Stimulated activated CD8-positive, alpha-beta memory T cell treated with anti-CD3 and anti-CD28 coated beads, Interleukin-15, amount 100 ng/mL, for 24 hours (primary cell): ENCODE results near the gene OGG1.
A peak's percentile ranks its signal among the peaks of the same experiment; 100 is the strongest.

ENCODE experiments used
- DNase-seq: peaks from one replicate; pipeline ENCODE4 v3.0.0-alpha.2; 2020; ENCODE audit warnings: low read depth

OGG1 gene

DNA sequence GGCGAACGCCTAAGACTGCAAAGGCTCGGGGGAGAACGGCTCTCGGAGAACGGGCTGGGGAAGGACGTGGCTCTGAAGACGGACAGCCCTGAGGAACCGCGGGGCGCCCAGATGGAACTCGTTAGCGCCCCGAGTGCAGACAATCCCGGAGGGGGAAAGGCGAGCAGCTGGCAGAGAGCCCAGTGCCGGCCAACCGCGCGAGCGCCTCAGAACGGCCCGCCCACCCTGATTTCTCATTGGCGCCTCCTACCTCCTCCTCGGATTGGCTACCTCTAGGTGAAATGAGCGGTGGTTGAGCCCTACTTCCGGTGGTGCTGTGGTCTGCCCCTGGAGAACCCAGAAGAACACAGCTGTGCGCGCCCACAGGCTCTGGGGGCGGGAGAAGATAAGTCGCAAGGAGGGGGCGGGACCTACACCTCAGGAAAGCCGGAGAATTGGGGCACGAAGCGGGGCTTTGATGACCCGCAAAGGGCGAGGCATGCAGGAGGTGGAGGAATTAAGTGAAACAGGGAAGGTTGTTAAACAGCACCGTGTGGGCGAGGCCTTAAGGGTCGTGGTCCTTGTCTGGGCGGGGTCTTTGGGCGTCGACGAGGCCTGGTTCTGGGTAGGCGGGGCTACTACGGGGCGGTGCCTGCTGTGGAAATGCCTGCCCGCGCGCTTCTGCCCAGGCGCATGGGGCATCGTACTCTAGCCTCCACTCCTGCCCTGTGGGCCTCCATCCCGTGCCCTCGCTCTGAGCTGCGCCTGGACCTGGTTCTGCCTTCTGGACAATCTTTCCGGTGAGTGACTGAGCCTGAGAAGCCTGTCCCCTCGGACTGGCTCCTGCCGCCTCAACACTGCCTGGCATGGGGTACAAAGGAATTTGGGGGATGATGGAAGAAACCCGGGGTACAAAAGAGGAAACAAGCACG lies at the start of gene OGG1:
Gene OGG1, plus strand, starts transcription at position 308 of the 911 bp plus-strand sequence. Its CDS starts 335 bp downstream, at position 643.
- peak; percentile 73 for DNase-seq

GRCh38 chr3:9700536-9700935 lies 49.2 kb upstream of the OGG1 start:
- DNase-seq: no peak

DNA sequence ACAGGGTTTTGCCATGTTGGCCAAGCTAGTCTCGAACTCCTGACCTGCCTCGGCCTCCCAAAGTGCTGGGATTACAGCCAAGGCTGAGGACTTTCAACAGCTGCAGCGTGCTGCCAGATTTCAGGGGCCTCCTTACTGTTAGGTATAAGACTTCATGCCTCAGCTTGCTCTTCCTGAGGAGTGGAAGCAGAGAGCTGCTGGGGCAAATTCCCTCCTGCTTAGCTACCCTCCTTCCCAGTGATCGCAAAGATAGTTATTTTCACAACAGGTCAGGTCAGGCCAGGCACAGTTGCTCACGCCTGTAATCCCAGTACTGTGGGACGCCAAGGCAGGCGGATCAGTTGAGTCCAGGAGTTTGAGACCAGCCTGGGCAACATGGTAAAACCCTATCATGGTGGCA lies 48.7 kb upstream of the OGG1 start:
- no peak for DNase-seq

DNA sequence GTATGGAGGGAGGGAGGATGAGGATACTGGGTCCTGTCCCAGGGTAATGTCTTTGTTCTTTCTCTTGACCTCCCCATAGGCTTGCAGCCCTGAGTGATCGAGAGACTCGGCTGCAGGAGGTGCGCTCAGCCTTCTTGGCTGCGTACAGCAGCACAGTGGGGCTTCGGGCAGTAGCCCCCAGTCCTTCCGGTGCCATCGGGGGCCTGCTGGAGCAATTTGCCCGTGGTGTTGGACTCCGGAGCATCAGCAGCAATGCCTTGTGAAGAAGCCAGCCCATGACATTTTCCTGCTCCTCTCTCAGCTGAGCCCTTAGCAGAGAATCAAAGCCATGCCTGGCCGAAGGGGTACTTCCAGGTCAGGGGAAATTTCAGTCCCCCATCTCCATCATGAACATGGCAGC lies 48.0 kb upstream of the OGG1 start:
- DNase-seq: no peak

GRCh38 chr3:9703240-9703639 lies 46.5 kb upstream of the OGG1 start:
- no peak for DNase-seq

GRCh38 chr3:9703736-9704346 lies 45.9 kb upstream of the OGG1 start, which contains the start of gene CPNE9:
Gene CPNE9, plus strand, starts transcription at chr3:9703833. Its CDS starts 164 bp downstream, at chr3:9703997.
- no peak for DNase-seq

DNA sequence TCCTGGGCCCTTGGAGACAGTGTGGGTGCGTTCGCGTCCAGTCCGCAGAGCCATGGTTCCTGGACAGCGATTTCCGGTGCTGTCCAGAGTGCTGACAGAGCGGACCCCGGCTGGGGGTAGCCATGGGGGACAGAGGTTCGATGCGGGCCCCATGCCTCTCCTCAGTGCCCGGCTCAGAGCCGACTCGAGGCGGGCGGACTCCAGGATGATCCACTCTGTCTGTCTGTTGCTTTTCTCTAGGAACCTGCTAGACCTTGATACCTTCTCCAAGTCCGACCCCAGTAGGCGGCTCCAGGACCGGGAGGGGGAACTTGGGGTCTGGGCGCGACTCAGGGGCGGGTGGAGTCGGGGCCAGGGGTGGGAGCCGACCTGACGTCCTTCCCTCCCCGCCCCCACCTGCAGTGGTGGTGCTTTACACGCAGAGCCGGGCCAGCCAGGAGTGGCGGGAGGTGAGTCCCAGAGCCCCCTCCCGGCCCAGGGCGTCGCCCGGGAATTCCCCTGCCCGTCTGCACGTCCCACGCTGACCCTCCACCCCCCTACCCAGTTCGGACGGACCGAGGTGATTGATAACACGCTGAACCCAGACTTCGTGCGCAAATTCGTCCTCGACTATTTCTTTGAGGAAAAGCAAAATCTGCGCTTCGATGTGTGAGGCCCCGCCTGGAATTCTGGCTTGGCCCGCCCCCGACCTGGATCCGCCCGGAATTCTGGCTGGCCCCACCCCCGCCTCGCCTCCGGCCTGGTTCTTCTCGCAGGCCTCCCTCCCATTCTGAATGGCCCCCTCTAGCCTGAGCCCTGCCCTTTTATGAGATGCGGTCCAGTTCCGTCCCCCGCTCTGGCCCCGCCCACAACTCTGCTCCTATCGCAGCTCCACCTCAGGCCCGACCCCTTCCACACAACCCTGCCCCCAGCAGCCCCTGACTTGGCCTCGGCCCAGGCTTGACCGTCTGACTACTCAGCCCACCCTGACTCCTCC lies 45.1 kb upstream of the OGG1 start:
- DNase-seq: no peak

GRCh38 chr3:9710174-9710739 lies 39.5 kb upstream of the OGG1 start:
- DNase-seq: no peak

GRCh38 chr3:9712415-9712814 lies 37.3 kb upstream of the OGG1 start:
- DNase-seq: no peak

DNA sequence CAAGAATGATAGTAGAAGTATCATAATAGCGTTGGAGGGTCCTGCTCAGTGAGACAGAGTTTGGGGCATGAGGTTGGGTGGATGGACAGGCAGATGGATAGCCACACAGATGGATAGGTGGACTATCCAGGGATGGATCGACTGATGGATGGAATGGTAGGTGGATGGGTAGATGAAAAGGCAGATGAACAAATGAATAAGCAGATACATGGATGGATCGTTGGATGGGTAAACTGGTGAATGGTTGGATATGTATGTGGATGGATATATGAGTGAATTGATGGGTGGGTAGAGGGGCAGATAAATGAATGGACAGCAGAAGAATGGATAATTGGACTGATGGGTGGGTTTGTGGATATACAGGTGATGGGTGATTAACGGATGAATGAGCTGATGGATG lies 36.6 kb upstream of the OGG1 start:
- no peak for DNase-seq

DNA sequence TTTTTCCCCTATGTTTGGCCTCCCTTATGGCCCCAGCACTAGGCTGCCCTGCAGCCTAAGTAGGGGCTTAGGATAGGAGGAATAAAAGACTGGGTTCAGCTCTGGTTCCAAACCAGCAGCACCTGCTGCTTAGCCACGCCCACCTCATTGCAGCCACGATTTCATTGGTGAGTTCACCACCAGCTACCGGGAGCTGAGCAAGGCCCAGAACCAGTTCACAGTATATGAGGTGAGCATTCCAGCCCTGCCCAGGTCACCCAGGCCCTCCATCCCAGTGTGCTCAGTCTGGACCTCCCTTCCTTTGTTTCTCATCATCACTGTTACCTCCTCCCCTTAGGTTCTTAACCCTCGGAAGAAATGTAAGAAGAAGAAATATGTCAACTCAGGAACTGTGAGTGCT lies 34.6 kb upstream of the OGG1 start:
- DNase-seq: no peak

DNA sequence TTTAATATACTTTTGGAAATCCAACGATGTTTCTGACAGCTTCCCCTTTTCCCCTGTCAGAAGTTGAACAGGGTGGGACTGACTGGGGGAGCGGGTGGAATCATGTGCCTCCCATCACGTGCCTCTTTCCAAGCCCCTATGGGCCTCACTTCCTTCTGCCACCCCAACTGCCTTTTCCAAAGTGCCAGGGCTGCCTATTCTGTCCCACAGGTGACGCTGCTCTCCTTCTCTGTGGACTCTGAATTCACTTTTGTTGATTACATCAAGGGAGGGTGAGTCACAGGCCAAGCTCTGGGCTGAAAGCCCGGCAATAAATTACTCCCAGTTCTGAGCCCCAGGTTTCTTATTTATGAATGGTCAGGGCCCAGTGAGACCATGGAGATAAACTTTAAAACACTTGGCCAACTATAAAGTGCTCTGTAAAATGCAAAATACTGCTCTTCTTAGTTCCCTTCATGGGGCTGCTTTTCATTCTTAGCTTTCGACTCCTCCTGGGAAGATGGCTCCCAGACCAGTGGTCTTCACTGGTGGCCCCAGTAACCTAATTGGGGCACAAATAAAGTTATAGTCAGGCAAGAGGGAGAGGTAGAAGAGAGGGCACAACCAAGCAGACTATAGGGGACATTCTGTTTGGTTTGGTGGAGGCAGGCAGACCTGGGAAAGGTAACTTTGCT lies 33.9 kb upstream of the OGG1 start:
- no peak for DNase-seq

DNA sequence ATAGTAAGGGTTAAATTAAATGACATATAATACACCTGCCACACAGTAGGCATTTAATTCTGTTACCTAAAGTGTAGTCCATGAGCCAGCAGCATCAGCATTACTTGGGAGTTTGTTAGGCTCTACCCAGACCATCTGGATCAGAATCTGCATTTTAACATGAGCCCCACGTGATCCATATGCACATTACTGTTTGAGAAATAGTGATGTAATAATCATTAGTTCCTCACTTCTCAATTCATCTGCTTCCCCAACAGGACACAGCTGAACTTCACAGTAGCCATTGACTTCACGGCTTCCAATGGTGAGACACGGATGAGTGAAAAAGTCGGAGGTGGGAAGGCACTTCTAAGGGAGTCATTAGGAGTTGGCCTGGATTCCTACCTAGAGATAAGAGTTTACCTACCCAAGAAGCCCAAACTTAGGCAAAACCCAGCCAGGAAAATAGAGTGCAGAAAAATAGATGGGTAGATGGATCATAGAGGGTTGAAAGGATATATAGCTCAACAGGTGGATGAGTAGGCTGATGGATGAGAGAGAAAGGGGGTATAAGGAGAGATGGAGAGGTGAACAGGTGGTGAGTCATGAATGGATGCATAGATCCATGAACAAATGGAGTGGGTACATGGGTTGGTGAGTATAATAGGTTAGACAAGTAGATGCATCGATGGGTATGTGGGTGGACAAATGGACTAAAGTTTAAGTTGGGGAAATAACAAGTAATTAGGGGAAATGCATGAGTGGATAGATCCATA lies 32.8 kb upstream of the OGG1 start:
- DNase-seq: no peak

DNA sequence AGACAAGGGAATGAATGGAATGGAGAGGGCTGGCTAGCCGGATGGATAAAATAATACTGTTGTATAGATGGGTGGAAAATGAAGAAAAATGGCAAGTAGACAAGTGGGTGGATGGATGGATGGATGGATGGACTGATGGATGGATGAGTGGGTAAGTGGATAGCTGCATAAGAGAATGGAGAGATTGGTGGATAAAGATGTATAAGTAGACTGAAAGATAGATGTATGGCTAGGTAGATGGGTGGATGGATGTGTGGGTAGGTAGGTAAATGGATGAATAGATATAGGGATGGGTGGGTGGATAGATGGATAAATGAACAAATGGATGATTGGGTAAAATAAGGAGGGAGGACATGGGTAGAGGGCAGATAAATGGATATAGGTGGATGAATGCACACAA lies 32.2 kb upstream of the OGG1 start:
- DNase-seq: no peak

GRCh38 chr3:9718118-9718517 lies 31.6 kb upstream of the OGG1 start:
- DNase-seq: no peak

DNA sequence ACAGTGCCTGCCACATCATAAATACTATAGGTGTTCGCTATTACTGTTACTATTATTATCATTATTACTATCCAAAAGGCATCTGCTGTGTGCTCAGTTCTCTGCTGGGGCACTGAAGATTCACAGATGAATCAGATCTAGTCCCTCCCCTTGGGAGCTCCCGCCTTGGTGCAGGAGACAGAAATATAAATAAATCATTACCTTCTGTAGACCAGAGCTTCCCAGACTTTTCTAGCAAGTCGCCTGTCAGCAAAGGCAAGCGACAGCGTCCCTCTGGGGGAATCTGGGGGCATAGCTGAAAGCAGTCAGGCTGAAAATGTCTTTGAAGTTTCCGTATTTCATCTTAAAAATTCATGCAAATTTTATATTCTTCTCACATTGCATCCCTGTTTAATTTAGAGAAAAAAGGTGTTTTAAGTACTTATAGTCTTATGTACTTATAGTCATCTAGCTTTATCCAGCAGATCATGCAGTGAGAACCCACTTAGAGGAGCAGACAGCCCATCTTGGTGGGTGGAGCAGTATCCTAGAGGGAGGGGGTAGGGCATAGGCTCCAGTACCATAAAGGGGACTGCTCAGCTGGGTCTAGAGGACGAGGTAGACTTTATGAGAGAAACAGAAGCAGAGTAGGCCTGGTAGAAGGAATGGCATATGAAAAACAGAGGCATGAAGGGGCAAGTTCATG lies 28.6 kb upstream of the OGG1 start:
- DNase-seq: no peak

DNA sequence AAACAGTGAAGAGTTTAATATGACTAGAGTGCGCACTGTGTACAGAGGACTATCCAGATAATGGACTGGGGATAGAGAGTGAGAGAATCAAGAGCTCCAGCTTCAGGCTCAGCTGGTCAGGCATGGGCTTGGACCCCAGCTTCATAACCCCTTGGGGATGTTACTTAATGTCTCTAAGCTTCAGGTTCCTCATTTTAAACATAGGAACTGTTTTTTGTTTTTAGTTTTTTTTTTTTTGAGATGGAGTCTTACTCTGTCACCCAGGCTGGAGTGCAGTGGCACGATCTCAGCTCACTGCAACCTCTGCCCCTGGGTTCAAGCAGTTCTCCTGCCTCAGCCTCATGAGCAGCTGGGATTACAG lies 28.1 kb upstream of the OGG1 start:
- DNase-seq: no peak

DNA sequence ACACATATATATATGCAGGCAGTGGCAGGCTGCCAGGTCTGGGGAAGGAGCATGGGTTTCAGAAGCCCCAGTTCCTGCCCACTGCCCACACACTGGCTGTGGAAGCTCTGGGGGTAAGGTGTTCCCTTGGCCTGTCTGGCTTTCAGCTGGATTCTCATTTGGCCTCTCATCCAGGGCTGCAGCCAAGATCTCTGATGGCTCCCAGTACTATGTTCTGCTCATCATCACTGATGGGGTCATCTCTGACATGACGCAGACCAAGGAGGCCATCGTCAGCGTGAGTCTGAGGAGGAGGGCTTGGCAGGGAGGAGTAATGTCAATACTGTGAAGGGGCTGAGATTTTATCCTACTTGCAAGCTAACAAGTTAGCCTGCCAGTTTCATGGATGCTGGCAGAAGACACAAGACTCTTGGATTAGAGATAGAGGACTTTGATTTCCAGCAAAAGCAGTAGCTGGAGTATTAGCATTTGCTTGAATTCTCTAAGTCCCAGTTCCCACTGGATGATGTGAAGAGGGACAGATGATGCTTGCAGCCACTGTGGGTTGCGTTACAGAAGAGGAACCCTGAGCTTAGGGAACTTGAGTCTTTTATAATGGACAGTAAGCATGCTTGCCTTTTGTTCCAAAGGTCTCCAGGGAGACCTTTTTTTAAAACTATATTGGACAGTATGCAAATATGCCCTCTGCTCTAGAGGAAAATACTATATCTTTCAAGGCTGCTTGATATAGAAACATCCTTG lies 23.8 kb upstream of the OGG1 start:
- DNase-seq: no peak

GRCh38 chr3:9727041-9727595 lies 22.6 kb upstream of the OGG1 start:
- DNase-seq: no peak
